ENCODE results near the gene ARHGEF3. TPM values are rescaled to one million over a fixed set of nuclear protein-coding genes. Genes with fewer than 3 reads are reported as not detected.
A peak's percentile ranks its signal among the peaks of the same experiment; 100 is the strongest.
"Not testable (repeated sequence)": the region's sequence is repeated elsewhere in the genome, so short reads cannot be mapped to it uniquely, and the experiment has no call there.

Gene ARHGEF3
- total and polyA plus RNA-seq, 5 experiments from 2014 or later: 95.3 to 123 (median 101) TPM

GRCh38 chr3:56763233-56763632 lies 38.5 kb downstream of the ARHGEF3 start:
- H3K4me1 Mint-ChIP-seq: peaks cover 47 to 83% (median 83%) of the 10 kb centered on the region in 4 donors
- no peaks in the 10 kb centered on the region for H3K27me3 Mint-ChIP-seq
- H3K4me3 Mint-ChIP-seq: peak overlapping the region in 2 of 10 donors; percentile 11 to 24
- no peaks in the 10 kb centered on the region for H3K9me3 Mint-ChIP-seq
- no peak for ATAC-seq
- DNase-seq: no peak
- peaks cover 0 to 64% (median 33%) of the 10 kb centered on the region in 3 donors for H3K36me3 Mint-ChIP-seq
- peak overlapping the region; percentile 22 to 98 (median 86) for H3K27ac Mint-ChIP-seq
- POLR2A ChIA-PET: interaction anchor here (1.7 kb wide), 1 partner anchor 36 kb away, joined by 7 read pairs; no protein-coding TSS in a partner anchor

- Mint-ChIP-seq H3K4me3 (peak overlapping the region in 3 of 10 donors; percentile 13 to 60 (median 27)), H3K36me3 (peaks cover 0 to 60% (median 33%) of the 10 kb centered on the region in 3 donors), H3K27me3 (no peaks in the 10 kb centered on the region), H3K4me1 (peaks cover 47 to 86% (median 81%) of the 10 kb centered on the region in 4 donors), H3K9me3 (no peaks in the 10 kb centered on the region), H3K27ac (peak overlapping the region; percentile 46 to 98 (median 86))
- POLR2A ChIA-PET: interaction anchor here (1.7 kb wide), 1 partner anchor 10 kb away, joined by 3 read pairs; no protein-coding TSS in a partner anchor
- DNase-seq (no peak), ATAC-seq (no peak)
Measured at GRCh38 chr3:56762718-56763117, 39.0 kb downstream of the ARHGEF3 start.

DNA sequence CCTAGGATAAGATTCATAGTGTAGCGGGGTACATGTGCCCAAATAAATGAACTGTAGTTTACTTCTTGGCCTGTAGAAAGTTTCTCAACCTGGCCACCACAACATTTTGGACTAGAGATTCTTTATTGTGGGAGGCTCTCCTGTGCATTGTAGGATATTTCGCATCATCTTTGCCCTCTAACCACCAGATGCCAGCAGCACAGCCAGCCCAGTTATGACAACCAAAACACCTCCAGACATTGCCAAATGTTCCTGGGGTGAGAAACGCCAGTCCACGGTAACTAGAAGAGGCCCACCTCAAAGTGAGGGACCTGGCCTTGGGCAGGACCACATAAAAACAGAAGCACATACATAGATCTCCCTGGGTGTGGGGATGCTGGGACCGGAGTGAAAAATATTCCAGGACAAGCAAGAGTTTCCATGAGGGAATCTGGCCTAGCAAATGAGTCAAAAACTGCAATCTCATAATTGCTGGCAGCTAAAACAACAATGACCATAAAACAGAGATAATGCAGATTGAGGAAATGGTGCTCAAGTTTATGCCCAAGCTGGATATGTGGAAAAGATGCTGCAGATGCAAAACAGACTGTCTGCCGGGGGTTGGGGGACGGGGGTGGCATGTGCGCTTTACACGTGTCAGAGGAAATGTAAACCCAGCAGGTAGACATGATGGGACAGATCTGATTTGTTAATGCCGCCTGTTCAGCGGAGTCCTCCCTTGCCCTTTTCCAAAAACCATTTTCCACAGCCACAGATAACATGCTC lies 39.7 kb downstream of the ARHGEF3 start:
- Mint-ChIP-seq H3K4me1 (peaks cover 47 to 91% (median 82%) of the 10 kb centered on the region in 4 donors), H3K36me3 (peaks cover 0 to 64% (median 33%) of the 10 kb centered on the region in 3 donors), H3K27me3 (no peaks in the 10 kb centered on the region), H3K9me3 (no peaks in the 10 kb centered on the region), H3K27ac (peak overlapping the region; percentile 46 to 98 (median 86)), H3K4me3 (peak overlapping the region in 5 of 10 donors; percentile 13 to 60 (median 22))
- DNase-seq (no peak), ATAC-seq (no peak)
- POLR2A ChIA-PET: interaction anchor here (0.7 to 1.7 kb wide), 3 partner anchors 9 to 13 kb away, joined by 3 to 7 read pairs (median 4); no protein-coding TSS in a partner anchor

DNA sequence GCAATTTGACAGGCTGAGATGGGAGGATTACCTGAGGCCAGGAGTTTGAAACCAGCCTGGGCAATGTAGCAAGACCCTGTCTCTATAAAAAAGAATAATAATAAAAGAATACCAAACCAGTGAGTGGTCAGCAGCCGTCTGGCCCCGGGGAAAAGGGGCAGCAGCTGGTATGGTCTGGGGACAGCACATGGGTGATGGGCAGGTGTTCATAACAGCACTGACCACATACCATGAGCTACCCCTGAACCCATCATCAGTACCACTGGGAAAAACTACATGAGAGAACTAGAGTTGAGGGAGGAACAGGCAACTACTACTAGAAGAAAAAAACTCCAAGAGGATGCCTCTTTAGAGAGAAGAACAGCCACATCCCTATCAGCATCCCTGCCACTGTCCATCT lies 40.7 kb downstream of the ARHGEF3 start:
- H3K4me3 Mint-ChIP-seq: peak overlapping the region in 1 of 10 donors; percentile 15
- DNase-seq (no peak), ATAC-seq (no peak)
- peaks cover 47 to 91% (median 83%) of the 10 kb centered on the region in 4 donors for H3K4me1 Mint-ChIP-seq
- POLR2A ChIA-PET: interaction anchor here (1.7 to 4.3 kb wide), 4 partner anchors 8 to 39 kb away, joined by 3 to 32 read pairs (median 6); partner anchors contain the start of gene ARHGEF3
- peak overlapping the region; percentile 58 to 98 (median 87) for H3K27ac Mint-ChIP-seq
- H3K36me3 Mint-ChIP-seq: peaks cover 0 to 64% (median 30%) of the 10 kb centered on the region in 3 donors
- no peaks in the 10 kb centered on the region for H3K27me3 Mint-ChIP-seq
- no peaks in the 10 kb centered on the region for H3K9me3 Mint-ChIP-seq

- H3K27ac Mint-ChIP-seq: peak overlapping the region; percentile 58 to 98 (median 90)
- H3K27me3 Mint-ChIP-seq: no peaks in the 10 kb centered on the region
- H3K9me3 Mint-ChIP-seq: no peaks in the 10 kb centered on the region
- peaks cover 52 to 93% (median 84%) of the 10 kb centered on the region in 4 donors for H3K4me1 Mint-ChIP-seq
- ATAC-seq (no peak), DNase-seq (no peak)
- H3K36me3 Mint-ChIP-seq: peaks cover 0 to 56% (median 31%) of the 10 kb centered on the region in 3 donors
- H3K4me3 Mint-ChIP-seq: peak overlapping the region in 9 of 10 donors; percentile 24 to 84 (median 60)
- POLR2A ChIA-PET: interaction anchor here (0.9 to 4.3 kb wide), 6 partner anchors 11 to 41 kb away, joined by 3 to 32 read pairs (median 7); partner anchors contain the start of gene ARHGEF3
Measured at GRCh38 chr3:56759532-56759931, 42.2 kb downstream of the ARHGEF3 start.

- Mint-ChIP-seq H3K4me1 (peaks cover 49 to 93% (median 85%) of the 10 kb centered on the region in 4 donors), H3K27me3 (no peaks in the 10 kb centered on the region), H3K27ac (peak overlapping the region; percentile 58 to 98 (median 90)), H3K4me3 (peak overlapping the region; percentile 33 to 84 (median 66)), H3K36me3 (peaks cover 0 to 55% (median 34%) of the 10 kb centered on the region in 3 donors), H3K9me3 (no peaks in the 10 kb centered on the region)
- POLR2A ChIA-PET: interaction anchor here (0.6 to 4.3 kb wide), 15 partner anchors 10 to 1675 kb away, joined by 3 to 32 read pairs (median 4); partner anchors contain the start of genes ARHGEF3 and TASOR
- ATAC-seq (peak in 1 of 2 donors; percentile 63), DNase-seq (peak in 2 of 10 donors; percentile 11 to 35)
Measured at GRCh38 chr3:56758539-56758981, 43.2 kb downstream of the ARHGEF3 start.

GRCh38 chr3:56758042-56758441 lies 43.7 kb downstream of the ARHGEF3 start:
- POLR2A ChIA-PET: interaction anchor here (0.7 to 4.3 kb wide), 12 partner anchors 10 to 52 kb away, joined by 3 to 32 read pairs (median 4); partner anchors contain the start of gene ARHGEF3
- not testable (repeated sequence) for H3K27me3 Mint-ChIP-seq, H3K9me3 Mint-ChIP-seq, ATAC-seq, DNase-seq
- H3K4me1 Mint-ChIP-seq: peaks cover 46 to 95% (median 86%) of the 10 kb centered on the region in 4 donors
- H3K4me3 Mint-ChIP-seq: peak overlapping the region in 3 of 10 donors; percentile 25 to 84 (median 61)
- peak overlapping the region in 8 of 10 donors; percentile 34 to 98 (median 90) for H3K27ac Mint-ChIP-seq
- peaks cover 0 to 57% (median 39%) of the 10 kb centered on the region in 3 donors for H3K36me3 Mint-ChIP-seq

- peak; percentile 13 to 68 (median 45) for DNase-seq
- H3K27me3 Mint-ChIP-seq: no peaks in the 10 kb centered on the region
- no peaks in the 10 kb centered on the region for H3K9me3 Mint-ChIP-seq
- H3K36me3 Mint-ChIP-seq: peaks cover 9 to 68% (median 43%) of the 10 kb centered on the region in 3 donors
- H3K4me1 Mint-ChIP-seq: peaks cover 39 to 85% (median 79%) of the 10 kb centered on the region in 4 donors
- peak; percentile 63 to 82 for ATAC-seq
- peak overlapping the region; percentile 86 to 98 (median 92) for H3K4me3 Mint-ChIP-seq
- H3K27ac Mint-ChIP-seq: peak overlapping the region; percentile 97 to 99 (median 98)
- POLR2A ChIA-PET: interaction anchor here (0.6 to 6.0 kb wide), 22 partner anchors 10 to 162 kb away, joined by 3 to 145 read pairs (median 5); partner anchors contain the start of genes ARHGEF3 and TASOR
Measured at GRCh38 chr3:56754741-56755417, 46.9 kb downstream of the ARHGEF3 start.

DNA sequence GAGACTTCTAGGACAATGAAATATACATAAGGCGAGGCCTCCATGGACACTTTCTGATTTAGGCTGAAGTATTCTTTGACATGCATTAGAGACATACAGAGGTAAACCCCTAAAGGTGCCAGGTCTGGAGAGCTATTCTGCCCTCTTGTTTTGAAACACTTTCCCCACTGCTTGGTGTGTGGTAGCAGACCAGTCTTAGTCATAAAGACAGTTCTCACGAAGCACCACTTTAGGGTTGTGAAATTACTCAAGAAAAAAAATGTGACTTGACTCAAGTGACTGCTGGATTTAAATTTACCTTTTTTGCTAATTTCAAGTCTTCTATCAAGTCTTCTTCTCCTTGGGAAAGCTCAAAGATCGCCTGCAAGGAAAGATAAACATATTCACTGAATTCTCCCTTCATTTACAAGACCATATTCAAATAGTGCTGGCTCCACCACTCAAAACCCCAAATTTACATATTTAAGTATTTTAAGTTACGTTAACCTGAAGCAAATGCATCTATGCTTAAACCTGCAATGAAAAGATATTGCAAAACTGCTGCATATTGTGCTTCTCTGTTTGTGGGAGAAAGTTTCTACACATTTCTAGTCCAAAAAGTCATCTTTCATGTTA lies 48.4 kb downstream of the ARHGEF3 start:
- peak in 1 of 10 donors; percentile 15 for DNase-seq
- Mint-ChIP-seq H3K27me3 (no peaks in the 10 kb centered on the region), H3K4me1 (peaks cover 32 to 82% (median 69%) of the 10 kb centered on the region in 4 donors), H3K36me3 (peaks cover 9 to 79% (median 42%) of the 10 kb centered on the region in 3 donors), H3K9me3 (no peaks in the 10 kb centered on the region), H3K4me3 (peak overlapping the region in 9 of 10 donors; percentile 8 to 96 (median 88)), H3K27ac (peak overlapping the region; percentile 78 to 99 (median 97))
- ATAC-seq: peak in 1 of 2 donors; percentile 67
- POLR2A ChIA-PET: interaction anchor here (0.5 to 6.0 kb wide), 9 partner anchors 8 to 58 kb away, joined by 3 to 145 read pairs (median 8); partner anchors contain the start of gene ARHGEF3

DNA sequence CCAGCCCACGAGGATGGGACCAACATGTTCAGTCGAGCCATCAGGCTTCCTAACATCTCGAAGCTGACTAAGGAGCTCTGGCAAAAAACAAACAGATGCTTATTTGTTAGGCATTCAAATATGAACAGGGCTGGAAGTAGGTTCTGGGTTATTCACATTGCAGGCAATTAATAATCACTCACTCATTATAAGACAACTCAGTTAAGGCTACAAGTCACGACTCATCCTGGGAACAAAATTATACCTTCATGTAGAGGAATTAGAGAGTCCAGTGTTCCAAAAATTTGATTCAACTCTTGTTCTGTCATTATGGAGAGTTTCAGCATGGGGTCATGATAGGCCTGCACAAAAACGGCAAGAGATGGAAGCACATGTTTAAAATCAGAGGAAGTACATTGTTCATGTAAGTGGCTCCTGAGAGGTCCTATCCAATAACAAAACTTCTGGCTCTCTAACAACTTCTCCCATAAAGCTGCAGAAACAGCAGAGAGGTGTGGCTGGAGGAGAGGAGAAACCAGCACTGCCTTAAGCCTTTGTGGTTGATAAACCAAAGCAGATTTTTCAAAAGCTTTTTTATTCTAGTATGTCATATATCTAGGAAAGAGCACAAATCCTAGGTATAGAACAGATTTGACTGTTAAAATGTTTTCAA lies 50.6 kb downstream of the ARHGEF3 start:
- Mint-ChIP-seq H3K36me3 (peaks cover 9 to 85% (median 37%) of the 10 kb centered on the region in 3 donors), H3K9me3 (no peaks in the 10 kb centered on the region), H3K4me1 (peaks cover 26 to 69% (median 64%) of the 10 kb centered on the region in 4 donors), H3K4me3 (peak overlapping the region in 5 of 10 donors; percentile 1 to 48 (median 23)), H3K27ac (peak overlapping the region; percentile 49 to 97 (median 82)), H3K27me3 (no peaks in the 10 kb centered on the region)
- no peak for ATAC-seq
- POLR2A ChIA-PET: interaction anchor here (0.6 to 6.0 kb wide), 4 partner anchors 9 to 61 kb away, joined by 4 to 145 read pairs (median 4); partner anchors contain the start of gene ARHGEF3
- no peak for DNase-seq
